Cardiac muscle cell (in vitro differentiated cells and primary cell): ENCODE results near the gene ARMC2. TPM values are rescaled to one million over a fixed set of nuclear protein-coding genes. Genes with fewer than 3 reads are reported as not detected.

Experiments
- DNase-seq, 2 donors: peaks; one replicate each; pipeline versions ENCODE4 v3.0.0 to v3.0.0-alpha.2; 2010 to 2017; ENCODE audit warnings: low read depth in 1 of 2, low spot score in 1 of 2
- H3K27ac ChIP-seq: fragments of 200-600 bp; sonication (generic); 2 replicates; pipeline ENCODE4 v1.5.1; 2016
- H3K27me3 ChIP-seq: fragments of 200-600 bp; sonication (generic); 2 replicates; pipeline ENCODE4 v1.6.0; 2016; ENCODE audit warnings: control low read depth
- H3K36me3 ChIP-seq: fragments of 200-600 bp; sonication (generic); 2 replicates; pipeline ENCODE4 v1.5.1; 2016; ENCODE audit warnings: control low read depth
- H3K4me1 ChIP-seq: fragments of 200-600 bp; sonication (generic); 2 replicates; pipeline ENCODE4 v1.8.1; 2017; ENCODE audit warnings: low read depth, mild to moderate bottlenecking, mixed run types
- H3K4me3 ChIP-seq: fragments of 200-600 bp; sonication (generic); 2 replicates; pipeline ENCODE4 v1.5.1; 2016; ENCODE audit warnings: mild to moderate bottlenecking
- H3K9me3 ChIP-seq: fragments of 200-600 bp; sonication (generic); 2 replicates; pipeline ENCODE4 v1.5.1; 2017; ENCODE audit warnings: low read depth, mild to moderate bottlenecking, control low read depth
- CTCF ChIP-seq: IDR thresholded peaks from 2 replicates; pipeline ENCODE4 v1.5.1; 2012; ENCODE audit warnings: low read depth, mild to moderate bottlenecking, low read length
- polyA plus RNA-seq: library from polyadenylated mRNA; unstranded; fragments of >200 nt; fragmentation: Nextera tagmentation; extraction: Ambion mirVana; gene quantifications from 2 replicates; pipeline ENCODE4 v1.2.1, GENCODE V29; 2016
- total RNA-seq: library from RNA; depleted of rRNA; stranded (reverse); fragments of >200 nt; gene quantifications from 2 replicates; pipeline ENCODE4 v1.2.3, GENCODE V29; 2016

The ARMC2 gene
- total and polyA plus RNA-seq, 2 experiments from 2014 or later: 2.6 to 3.3 TPM

DNA sequence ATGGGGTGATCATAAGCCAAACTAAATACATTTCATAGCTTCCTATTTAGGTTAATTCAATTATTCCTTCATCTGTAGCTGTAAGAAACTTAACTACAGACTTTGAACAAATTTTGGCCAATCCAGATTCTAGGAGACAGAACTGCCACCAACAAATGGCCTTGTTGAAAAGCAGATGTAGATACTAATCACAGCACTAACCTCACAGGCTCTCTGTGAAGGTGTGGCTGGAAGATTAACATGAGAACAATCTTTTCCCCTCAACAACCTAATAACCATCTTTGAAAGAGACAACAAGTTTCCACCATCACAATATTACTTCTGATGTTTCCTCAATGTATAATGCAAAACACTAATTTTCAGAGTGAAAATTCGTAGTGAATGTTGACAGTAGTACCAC is 158.6 kb downstream of the ARMC2 start:
- peaks cover 12% of the 10 kb centered on the region for H3K4me1 ChIP-seq
- H3K27me3 ChIP-seq: no peaks in the 10 kb centered on the region
- no peaks in the 10 kb centered on the region for H3K9me3 ChIP-seq
- TF ChIP-seq CTCF: no peak
- H3K27ac ChIP-seq: no peak overlapping the region
- H3K36me3 ChIP-seq: no peaks in the 10 kb centered on the region
- no peak overlapping the region for H3K4me3 ChIP-seq
- DNase-seq: no peak

GRCh38 chr6:109007521-109007920 is 159.3 kb downstream of the ARMC2 start:
- no peak for DNase-seq
- H3K4me3 ChIP-seq: peak overlapping the region; percentile 72
- no peaks in the 10 kb centered on the region for H3K27me3 ChIP-seq
- H3K4me1 ChIP-seq: peaks cover 11% of the 10 kb centered on the region
- no peak overlapping the region for H3K27ac ChIP-seq
- H3K36me3 ChIP-seq: no peaks in the 10 kb centered on the region
- TF ChIP-seq CTCF: no peak
- H3K9me3 ChIP-seq: no peaks in the 10 kb centered on the region

- DNase-seq: no peak
- Histone ChIP-seq H3K9me3 (no peaks in the 10 kb centered on the region), H3K4me1 (peaks cover 9% of the 10 kb centered on the region), H3K4me3 (peak overlapping the region; percentile 72), H3K27me3 (no peaks in the 10 kb centered on the region), H3K36me3 (no peaks in the 10 kb centered on the region), H3K27ac (no peak overlapping the region)
- TF ChIP-seq CTCF: no peak
These were observed 159.8 kb downstream of the ARMC2 start for GRCh38 chr6:109008054-109008453.

GRCh38 chr6:109008537-109009235 is 160.5 kb downstream of the ARMC2 start:
- Histone ChIP-seq H3K4me1 (peaks cover 9% of the 10 kb centered on the region), H3K27me3 (no peaks in the 10 kb centered on the region), H3K9me3 (no peaks in the 10 kb centered on the region), H3K27ac (peak overlapping the region; percentile 78), H3K4me3 (peak overlapping the region; percentile 72), H3K36me3 (no peaks in the 10 kb centered on the region)
- no peak for TF ChIP-seq CTCF
- DNase-seq: peak; percentile 52 to 54

DNA sequence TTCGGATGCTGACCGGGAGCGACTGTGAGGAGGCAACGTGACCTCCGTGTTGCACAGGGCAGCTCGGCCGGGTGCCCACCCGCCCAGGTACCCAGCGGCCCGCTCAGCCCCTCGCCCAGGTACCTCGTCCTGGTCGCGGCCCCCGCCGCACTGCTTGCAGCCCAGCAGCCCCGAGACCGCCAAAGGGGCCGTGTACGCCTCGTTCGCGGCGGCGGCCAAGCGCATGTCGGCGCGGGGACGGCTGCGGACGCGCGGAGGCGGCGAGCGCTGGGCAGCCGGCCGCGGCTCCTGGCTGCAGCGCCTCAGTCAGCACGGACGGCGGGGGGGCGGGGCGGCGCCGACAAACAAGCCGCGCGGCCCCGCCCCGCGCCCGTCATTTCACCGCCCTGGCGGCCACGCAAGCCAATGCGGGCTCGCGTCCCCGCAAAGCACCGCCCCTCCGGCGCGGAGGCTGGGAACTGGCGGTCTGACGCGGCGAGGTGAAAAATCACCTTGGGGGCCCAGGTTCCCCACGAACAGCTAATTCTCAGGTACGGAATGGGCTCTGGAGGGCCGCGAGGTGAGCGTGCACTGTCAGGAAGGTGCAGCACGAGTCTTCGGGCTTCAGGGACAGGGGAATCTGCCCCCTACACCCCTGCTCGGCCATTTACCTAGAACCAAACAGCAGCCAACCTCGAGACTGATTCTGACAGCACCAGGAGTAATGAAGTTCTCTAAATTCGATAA is 161.2 kb downstream of the ARMC2 start:
- TF ChIP-seq CTCF: no peak
- no peaks in the 10 kb centered on the region for H3K9me3 ChIP-seq
- peak overlapping the region; percentile 78 for H3K27ac ChIP-seq
- H3K36me3 ChIP-seq: no peaks in the 10 kb centered on the region
- peaks cover 11% of the 10 kb centered on the region for H3K4me1 ChIP-seq
- H3K27me3 ChIP-seq: no peaks in the 10 kb centered on the region
- peak overlapping the region; percentile 72 for H3K4me3 ChIP-seq
- peak; percentile 95 to 96 for DNase-seq
